HG03045 (cell line): Measurements from ENCODE around the gene STAG1.
"Not testable (repeated sequence)": the region's sequence is repeated elsewhere in the genome, so short reads cannot be mapped to it uniquely, and the experiment has no call there.

ENCODE experiments used
- ATAC-seq: cut with Tn5 transposase; IDR thresholded peaks from one replicate; pipeline ENCODE4 v1.9.1; 2021; ENCODE audit warnings: mild to moderate bottlenecking, moderate library complexity; ENCODE audit not compliant: unreplicated experiment

The STAG1 gene

DNA sequence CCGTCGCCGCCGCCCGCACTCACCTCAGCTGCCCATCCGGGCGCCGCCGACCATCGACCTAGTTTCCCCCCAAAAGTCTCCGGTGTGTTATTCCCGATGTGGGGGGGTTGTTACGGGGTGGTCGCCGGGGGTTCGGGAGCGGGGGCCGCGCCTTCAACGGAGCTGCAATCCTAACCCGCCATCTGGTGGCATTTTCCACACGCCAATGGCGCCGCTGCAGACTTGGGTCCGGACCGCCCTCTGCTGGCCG lies at the start of gene STAG1:
STAG1 (minus strand) TSS at position 207 of the 250 bp plus-strand sequence. CDS start 121,480 bp downstream, outside the sequence.
- ATAC-seq: no peak

DNA sequence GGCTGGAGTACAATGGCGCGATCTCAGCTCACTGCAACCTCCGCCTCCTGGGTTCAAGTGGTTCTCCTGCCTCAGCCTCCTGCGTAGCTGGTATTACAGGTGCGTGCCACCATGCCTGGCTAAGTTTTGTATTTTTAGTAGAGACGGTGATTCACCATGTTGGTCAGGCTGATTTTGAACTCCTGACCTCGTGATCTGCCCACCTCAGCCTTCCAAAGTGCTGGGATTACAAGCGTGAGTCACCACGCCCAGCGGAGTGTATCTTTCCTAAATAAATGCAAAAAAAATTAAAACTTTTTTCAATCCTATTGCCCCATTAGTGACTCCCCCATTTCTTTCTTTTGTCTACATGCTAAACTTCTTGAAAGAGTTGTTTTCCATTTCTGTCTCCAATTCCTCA lies 49.0 kb upstream of the STAG1 start:
- not testable (repeated sequence) for ATAC-seq

DNA sequence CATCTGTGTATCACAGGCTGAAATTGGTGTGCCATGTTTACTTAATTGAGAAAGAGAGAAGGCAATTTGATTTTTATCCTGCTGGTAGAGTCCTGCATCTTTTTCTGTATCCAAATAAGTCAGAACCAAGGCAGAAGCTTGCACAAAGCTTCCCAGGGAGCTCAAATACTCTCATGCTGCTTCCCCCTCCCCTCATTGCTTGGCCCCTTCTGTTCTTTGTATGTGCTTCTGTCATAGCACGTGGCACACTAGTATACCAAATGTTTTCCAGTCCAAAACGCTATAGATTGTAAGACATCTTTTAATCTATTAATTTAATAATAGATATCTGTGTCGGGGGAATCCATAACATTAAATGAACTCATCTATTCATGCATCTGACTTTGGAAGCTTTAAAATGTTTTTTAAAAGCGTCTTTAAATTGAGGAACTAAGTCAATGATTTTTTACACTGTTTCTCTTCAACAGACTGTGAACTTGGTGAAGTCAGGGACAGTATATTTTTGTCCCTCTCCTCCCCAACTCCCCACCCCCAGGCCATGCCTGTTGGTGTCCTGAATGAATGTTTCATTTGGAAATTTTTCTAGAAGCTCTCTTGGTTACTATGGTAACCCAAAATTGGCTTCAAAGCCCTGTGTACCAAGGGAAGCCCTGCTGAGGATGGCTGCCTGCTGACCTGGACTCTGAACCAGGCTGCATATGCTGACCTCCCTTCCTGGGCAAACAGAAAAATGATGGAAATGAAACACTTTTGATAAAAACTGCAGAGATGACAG lies 40.6 kb upstream of the STAG1 start:
- no peak for ATAC-seq

DNA sequence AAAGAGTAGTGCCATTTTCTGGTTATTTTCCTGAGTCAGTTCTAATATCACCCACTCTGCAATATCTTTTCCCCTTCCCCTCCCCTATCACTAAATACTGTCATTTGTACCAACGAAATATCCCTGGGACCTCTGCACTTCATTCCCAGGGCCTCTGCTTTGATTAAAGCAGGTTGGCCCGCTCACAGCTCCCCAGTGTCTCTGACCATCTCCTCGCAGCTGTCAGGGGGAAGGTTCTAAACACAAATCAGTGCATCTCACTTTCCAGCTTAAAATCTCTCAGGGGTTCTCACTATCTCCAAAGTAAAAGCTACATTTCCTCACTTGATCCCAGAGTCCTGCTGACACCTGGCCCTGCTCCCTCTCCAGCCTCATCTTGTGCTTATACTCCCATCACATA lies 38.6 kb upstream of the STAG1 start:
- ATAC-seq: no peak

DNA sequence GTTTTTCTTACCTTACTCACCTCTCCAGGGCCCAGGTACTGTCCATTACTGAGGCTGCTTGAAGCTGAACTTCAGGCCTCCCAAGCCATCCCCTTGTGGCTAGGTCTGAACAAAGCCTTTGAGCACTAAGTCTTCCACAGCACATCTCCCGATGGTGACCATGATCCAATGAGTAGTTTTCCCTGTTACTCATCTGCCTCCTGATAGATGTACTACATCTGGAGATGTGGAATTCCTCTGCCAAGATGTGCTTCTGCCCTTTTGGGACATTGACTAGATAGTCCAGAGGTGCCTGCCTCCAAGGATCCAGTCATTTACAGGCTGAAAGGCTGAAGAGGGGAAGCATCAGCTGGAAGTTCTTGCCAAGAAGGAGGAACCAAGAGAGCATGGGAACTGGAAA lies 37.8 kb upstream of the STAG1 start:
- ATAC-seq: no peak

DNA sequence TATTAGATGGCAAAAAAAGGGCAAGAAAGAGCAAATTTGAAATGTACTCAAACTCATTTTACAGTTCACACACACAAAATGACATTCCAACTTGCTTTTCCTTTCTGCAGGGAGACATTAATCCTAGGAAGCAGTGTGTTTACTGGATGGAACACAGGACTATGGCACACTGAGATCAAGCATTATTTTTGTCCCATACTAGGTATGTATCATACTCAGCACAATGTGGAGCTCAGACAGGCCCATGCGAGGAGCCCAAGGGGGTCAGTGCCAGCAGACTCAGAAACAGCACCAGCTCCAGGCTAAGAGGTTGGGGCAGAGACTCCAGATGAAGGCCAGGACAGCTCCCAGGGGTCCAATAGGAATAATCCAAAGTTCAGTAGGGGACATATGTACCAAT lies 36.0 kb upstream of the STAG1 start:
- ATAC-seq: no peak

DNA sequence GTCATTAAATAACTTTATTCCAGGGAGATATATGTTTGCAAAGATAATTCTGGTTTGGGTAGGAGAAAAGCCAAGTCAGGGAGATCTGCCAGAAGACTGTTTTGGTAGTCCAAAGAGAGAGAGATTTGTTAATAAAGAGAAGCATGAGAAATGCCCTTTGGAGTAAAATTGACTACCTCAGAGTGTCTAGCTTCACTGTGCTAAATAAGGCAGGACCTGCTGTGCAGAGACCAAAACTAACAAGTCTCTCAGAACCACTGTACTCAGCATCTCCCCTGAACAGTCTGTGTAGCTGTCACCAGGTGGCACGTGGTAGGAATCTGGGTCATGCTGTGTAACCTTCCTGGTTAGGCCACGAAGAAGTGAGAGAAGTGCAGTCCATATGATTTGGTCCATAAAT lies 35.2 kb upstream of the STAG1 start:
- peak; percentile 63 for ATAC-seq

DNA sequence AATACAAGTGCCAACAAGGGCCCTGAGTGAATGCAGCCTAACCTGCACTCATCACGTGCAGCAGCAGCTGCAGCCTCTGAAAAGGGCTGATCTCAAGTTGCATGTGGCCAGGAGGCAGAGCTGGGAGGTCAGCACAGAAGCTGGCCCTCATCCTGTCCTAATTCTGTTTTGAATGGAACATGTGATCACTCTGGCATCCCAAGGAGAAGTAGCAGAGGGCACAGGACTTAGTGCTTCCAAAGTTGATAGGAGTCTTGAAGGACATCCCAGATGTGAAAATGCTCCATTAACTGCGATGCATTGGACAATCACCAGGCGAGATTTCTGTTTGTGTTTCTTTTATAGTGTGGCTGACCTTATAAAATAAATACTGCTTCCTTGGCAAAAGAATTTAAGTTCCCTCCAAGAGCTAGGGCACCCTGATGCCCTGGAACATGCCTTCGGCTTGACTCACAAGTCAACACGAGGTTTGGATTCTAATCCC lies 31.6 kb upstream of the STAG1 start:
- no peak for ATAC-seq

DNA sequence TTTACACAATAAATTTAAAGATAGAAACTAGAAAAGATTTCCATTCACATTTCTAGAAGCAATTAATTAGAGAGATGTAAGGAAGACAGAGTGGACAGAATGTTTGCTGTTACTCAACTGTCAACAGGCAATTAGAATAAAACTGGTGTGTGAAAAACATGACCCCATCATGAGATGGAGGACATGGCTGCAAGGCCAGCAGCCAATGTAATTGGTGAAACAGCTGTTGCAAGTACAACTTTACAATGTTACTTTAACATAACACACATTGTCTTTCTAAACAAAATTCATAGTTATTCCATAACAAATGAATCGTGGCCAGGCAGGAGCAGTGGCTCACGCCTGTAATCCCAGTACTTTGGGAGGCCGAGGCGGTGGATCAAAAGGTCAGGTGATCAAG lies 28.6 kb upstream of the STAG1 start:
- ATAC-seq: no peak

DNA sequence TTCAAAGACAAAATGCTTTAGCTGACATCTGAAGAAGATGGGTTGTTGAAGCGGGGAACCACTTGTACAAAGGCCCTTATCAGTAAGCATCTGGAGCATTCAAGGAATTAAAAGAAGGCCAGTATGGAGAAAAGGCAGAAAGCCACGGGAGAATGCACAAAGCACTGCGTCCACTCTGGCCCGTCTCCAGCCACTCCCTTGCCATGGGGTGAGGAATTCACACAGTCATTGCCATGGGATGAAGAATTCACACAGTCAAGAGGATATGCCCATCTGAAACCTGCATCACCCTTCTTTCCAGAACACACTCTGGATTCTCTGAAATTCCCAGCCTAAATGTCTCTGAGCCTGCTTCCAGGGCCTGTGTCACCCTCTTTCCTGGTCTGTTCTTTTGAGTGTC lies 26.7 kb upstream of the STAG1 start:
- no peak for ATAC-seq

DNA sequence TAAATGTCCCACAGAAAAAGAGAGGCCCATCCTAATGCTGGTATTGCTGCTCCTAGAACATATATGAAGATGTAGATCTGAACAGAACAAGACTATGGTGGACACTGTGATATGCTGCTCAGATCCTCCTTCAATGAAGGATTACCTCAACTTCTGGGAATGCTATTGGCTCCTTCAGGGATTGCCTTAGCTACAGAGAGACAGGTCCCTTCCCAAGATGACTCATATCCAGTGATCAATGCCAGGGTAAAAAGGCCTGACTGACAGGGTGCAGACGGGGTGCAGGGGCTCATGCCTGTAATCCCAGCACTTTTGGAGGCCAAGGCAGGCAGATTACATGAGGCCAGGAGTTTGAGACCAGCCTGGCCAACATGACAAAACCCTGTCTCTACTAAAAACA lies 20.5 kb upstream of the STAG1 start:
- ATAC-seq: no peak

DNA sequence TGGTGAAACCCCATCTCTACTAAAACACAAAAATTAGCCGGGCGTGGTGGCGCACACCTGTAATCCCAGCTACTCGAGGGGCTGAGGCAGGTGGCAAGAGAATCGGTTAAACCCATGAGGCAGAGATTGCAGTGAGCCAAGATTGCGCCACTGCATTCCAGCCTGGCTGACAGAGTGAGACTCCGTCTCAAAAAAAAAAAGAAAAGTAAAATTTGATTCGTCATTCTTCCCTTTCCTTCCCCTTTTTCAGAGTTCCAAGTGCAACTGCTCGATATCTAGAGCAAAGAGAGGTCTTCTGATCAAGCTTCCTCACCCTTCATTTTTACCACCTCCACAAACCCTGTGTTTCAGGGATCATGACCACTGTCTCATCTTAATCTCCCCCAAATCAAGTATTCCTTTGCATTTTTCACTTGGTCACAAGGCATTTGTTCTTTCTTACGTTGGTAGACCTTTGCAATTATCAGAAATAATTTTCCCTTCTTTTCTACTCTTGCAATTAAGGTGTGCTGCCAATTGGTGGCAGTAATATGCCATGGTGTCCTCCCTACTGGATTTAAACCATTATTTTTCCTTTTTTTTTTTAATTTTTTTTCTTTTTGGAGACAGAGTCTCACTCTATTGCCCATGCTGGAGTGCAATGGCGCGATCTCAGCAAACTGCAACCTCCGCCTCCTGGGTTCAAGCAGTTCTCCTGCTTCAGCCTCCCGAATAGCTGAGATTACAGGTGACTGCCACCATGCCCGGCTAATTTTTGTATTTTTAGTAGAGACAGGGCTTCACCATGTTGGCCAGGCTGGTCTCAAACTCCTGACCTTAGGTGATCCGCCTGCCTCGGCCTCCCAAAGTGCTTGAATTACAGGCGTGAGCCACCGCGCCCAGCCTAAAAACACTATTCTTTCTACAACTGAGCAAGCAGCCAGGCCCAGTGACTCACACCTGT lies 6.3 kb upstream of the STAG1 start:
- ATAC-seq: not testable (repeated sequence)

DNA sequence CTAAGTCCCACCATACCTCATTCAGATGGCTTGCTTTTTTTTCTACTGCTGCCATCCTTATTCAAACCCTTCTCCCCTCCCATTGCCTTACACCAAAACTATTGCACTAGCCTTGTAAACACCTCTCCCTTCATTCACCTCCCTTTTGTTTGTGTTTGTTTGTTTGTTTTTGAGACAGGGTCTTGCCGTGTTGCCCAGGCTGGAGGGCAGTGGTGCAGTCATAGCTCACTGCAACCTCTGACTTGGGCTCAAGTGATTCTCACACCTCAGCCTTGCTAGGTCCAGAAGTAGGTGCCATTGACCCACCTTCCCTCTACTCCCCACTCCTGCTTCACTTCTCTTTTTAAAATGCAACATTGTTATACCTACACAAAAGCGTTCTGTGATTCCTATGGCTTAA lies 3.0 kb upstream of the STAG1 start:
- no peak for ATAC-seq

DNA sequence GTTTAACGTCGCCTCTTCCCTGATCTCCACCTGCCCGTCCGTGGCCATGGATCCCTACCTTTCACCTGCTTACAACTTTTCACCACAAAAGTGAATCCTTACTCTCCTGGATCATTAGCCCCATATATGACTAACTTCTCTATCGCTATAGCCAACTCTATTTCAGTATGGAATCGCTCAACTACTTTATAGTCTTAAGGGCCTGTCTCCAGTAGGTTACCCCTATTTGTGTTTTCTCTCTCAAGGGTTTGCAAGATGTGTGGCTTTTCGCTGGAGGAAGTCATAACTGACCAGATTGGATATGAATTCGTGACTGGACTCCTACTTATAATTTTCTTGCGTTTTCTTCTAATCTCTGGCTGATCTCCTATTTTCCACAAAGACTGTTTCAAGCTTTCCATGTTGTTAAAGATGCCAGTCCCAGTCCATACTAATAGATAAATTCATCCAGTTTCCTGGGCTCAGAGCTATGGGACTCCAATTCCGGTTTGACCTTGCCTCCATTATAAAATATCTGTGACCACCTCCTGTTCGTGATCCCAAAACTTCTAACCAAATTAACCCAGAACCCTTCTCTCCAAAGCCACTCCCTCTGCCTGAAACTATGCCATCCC lies 1.3 kb upstream of the STAG1 start:
- ATAC-seq: no peak

DNA sequence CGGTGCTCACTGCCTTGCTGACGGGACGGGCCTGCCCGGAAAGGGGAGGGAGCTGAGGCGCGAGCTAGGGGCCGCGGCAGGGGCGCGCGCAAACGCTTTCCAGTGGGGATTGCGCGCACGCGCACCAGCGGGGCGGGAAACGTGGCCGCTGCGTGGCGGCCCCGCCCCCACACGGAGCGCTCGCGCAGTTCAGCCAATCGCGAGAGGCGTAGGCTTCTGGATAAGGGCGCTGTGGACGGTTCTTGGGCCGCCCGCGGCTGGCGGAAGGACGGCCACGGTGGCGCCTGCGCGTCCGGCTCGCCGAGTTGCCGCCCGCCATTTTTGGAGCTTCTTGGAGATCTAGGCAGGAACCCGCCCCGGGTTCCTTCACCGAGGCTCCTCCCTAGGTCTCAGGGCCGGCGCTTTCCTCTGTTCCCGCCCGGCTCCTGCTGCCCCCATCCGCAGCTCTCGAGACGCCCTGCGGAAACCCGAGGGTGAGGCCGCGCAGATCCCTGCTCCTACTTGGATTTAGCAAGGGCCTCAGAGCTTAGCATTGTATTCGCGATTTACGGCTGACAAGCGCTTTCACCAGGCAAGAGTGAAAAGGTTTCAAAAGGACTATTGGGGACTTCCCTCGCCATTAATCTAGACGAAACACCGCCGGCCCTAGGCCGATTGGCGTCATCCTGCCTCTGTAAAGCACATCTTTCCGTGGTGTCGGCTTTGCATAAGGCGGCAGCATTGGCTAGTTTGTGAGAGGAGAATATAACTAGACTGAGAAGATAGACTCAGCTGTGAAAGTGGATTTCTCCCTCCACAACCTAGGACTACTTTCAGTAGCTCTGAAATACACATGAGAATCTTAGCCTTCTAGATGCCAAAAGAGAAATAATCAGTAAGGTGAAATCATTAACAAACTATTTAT lies 496 bp upstream of the STAG1 start:
- ATAC-seq: peak; percentile 88

DNA sequence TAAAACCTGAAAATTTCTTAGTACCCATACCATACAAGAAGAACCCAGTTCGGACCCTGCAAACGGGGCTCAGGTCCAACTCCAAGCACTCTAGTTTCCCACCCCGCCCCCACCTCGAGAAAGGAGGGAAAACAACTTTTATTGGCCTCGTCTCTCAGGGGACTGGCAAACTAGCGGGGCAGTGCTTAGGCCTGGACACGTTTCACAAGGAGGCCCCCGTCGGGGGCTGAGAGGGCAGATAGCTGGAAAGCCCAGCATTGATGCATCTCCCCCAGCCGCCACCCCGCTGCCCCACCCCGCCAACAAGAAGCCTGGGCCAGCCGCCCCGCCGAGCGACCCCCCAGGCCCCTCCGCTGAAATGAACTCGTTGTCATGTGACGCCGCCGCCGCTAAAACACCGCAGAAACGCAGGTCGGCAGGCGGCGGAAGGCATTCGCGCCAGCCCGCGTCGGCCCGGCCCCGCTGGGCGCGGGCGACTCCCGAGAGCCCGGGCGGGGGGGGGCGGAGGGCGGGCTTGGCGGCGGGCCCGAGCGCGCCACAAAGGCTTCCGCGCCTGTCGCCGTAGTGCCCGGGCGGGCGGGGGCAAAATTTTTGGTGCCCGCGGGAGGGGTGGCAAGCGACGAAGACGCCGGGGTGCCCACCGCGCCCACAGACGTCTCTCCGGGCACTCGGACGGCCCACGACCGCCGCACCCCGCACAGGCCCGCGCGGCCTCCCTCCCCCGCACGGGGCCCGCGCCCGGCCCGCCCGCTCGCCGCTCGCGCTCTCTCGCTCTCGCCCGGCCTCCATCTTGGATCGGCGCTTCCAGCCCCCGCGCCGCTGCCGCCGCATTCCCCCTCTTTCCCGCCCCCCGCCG lies 634 bp downstream of the STAG1 start:
- ATAC-seq: peak; percentile 15

DNA sequence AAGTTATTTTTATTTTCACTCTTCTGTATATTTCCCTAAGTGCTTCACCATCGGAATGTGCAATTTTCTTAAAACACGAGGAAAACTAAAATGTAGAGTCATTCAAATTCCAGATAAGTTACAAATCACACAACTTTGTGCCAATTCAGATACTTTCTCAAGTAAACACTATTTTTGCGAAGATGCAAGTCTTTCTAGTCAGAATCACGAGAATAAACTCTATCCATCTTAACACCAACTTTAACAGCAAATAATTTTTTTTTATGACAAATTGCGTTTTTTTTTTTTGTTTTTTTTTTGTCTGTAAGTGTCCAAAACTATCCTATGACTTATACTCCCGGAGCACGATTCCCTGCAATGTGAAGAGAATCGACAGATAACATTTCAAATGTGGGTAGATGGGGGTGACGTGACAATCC lies 1.3 kb downstream of the STAG1 start:
- no peak for ATAC-seq

DNA sequence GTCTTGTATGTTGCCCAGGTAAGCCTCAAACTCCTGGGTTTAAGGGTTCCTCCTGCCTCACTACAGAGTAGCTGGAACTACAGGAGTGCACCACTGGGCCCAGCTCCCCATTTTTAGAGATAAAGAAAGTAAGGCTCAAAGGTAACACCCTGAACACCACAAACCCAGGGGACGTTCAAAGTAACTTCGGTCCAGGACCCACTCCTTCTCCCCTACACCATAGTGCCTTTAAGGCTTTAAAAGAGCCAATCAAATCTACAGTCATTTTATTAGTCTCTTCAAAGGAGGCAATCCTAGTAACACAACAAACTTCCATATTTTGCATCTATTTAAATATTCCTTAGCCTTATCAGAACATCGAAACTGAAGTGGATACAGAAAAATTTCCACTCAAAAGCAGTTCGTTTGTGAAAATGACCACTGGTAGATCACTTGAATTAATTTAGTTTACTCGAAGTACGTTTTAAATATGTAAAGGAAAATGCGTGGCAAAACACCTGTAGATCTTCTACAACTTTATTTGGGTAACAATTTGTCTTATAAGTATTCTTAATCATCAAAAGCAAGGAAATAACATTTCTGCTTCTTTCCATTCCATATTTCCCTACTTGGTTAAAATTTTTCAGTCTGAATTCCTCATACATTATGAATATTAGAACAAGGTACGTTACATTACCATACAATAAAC lies 1.8 kb downstream of the STAG1 start:
- ATAC-seq: no peak

DNA sequence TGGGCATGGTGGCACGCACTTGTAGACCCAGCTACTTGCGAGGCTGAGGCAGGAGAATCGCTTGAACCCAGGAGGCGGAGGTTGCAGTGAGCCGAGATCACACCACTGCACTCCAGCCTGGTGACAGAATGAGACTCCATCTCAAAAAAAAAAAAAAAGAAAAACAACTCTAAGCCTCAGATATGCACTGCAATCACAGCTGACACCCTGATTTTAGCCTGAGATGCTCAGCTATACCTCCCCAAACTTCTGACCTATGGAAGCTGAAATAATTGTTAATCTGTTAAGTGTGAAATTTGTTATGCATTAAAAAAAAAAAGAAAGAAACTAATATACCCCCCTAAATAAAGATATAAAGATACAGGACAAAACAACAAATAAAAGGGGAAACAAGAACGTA lies 2.6 kb downstream of the STAG1 start:
- ATAC-seq: not testable (repeated sequence)
